ENCODE results near the gene CDKL2. TPM values are rescaled to one million over a fixed set of nuclear protein-coding genes. Genes with fewer than 3 reads are reported as not detected.

Gene CDKL2
- total and polyA plus RNA-seq, 2 of the 4 experiments (the other 2 are of a cell fraction), result 0.09 to 0.18 TPM

DNA sequence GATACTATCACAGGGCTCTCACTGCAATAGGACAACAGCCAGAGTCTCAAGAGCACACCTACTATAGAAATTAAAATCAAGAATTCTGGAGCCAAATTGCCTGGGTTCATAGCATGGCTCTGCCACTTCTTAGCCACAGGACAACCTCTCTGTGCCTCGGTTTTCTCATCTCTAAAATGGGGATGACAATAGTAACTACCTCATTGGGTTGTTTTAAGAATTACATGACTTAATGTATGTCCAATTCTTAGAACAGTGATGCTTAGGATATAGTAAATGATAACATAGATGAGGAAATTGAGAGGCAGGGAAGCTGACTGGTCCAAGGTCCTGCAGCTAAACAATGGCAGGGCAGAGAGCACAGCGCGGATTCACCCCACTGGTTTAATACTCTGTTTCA, 85.5 kb downstream of the CDKL2 start:
- no peaks in the 10 kb centered on the region for H3K4me1 ChIP-seq (ENCODE audit: control insufficient read depth, insufficient read depth, low read length)
- no peaks in the 10 kb centered on the region for H3K36me3 ChIP-seq (ENCODE audit: control insufficient read depth, insufficient read depth, low read length)
- no peak overlapping the region for H4K91ac ChIP-seq (ENCODE audit: insufficient read depth, low read depth, low read length)
- no peak overlapping the region for H3K9ac ChIP-seq (ENCODE audit: low read depth, low read length)
- H3K23ac ChIP-seq (ENCODE audit: low read depth, low read length), result no peak overlapping the region
- H2AK9ac ChIP-seq (replicated peaks; ENCODE audit: low read depth, low read length, poor library complexity), result no peak overlapping the region
- peaks cover 3% of the 10 kb centered on the region; the same call in 1 of the 2 replicates for H3K9me1 ChIP-seq (ENCODE audit: insufficient read depth, low read length)
- H2AFZ ChIP-seq (replicated peaks; ENCODE audit: low read length, poor library complexity), result no peak overlapping the region
- no peak overlapping the region for H2AK5ac ChIP-seq (ENCODE audit: low read depth, low read length)
- H2BK20ac ChIP-seq (ENCODE audit: low read depth, low read length), result no peak overlapping the region
- DNase-seq (no peak), ATAC-seq (ENCODE audit: low read depth) (no peak)
- H3K27ac ChIP-seq (ENCODE audit: insufficient read depth, low read length), result no peak overlapping the region
- ChIA-PET POLR2A (ENCODE audit: unreplicated experiment) (no interaction called here), CTCF (no interaction called here)
- dilution Hi-C loops (cut with HindIII; ENCODE audit: low sequenced_read_pairs, unreplicated experiment), result no loop called here
- H2BK120ac ChIP-seq (ENCODE audit: low read depth, low read length), result no peak overlapping the region
- in situ Hi-C loops (cut with MboI; ENCODE audit: low sequenced_read_pairs), result no loop called here
- H4K20me1 ChIP-seq (ENCODE audit: insufficient read depth, low read length), result no peaks in the 10 kb centered on the region
- H3K18ac ChIP-seq (ENCODE audit: low read depth, low read length), result no peak overlapping the region
- H3K27me3 ChIP-seq (ENCODE audit: control insufficient read depth, insufficient read depth, low read length), result no peaks in the 10 kb centered on the region
- H3K79me1 ChIP-seq (ENCODE audit: low read depth in 1 of 2, low read length in 2 of 2), result no peaks in the 10 kb centered on the region
- no peak overlapping the region for H3K14ac ChIP-seq (replicated peaks; ENCODE audit: low read depth, low read length)
- H3K56ac ChIP-seq (ENCODE audit: extremely low read depth, insufficient read depth, low read length), result no peak overlapping the region
- no peak for TF ChIP-seq POLR2A (IDR thresholded peaks at IDR 0.05; ENCODE audit: low read depth, low read length)
- TF ChIP-seq RCOR1 (IDR thresholded peaks at IDR 0.05; ENCODE audit: insufficient replicate concordance, low read length), result no peak
- TF ChIP-seq MXI1 (IDR thresholded peaks at IDR 0.05; ENCODE audit: borderline replicate concordance, low read depth, low read length), result no peak
- TF ChIP-seq BHLHE40 (IDR thresholded peaks at IDR 0.05; ENCODE audit: low read depth, low read length), result no peak
- TF ChIP-seq MAFK (IDR thresholded peaks at IDR 0.05; ENCODE audit: low read depth, low read length), result no peak
- no peak overlapping the region for H3K4me2 ChIP-seq (ENCODE audit: low read depth, low read length)
- no peak overlapping the region for H4K5ac ChIP-seq (ENCODE audit: low read depth, low read length)
- intact Hi-C loops (cut with micrococcal nuclease), result no loop called here
- no TSS peak for BruUV-seq (replicated peaks)
- no CpG with 5 or more reads among the region's 3 CpGs for WGBS, 2 experiments (ENCODE audit: extremely low coverage in 2 of 2, insufficient read length in 1 of 2)
- no peak overlapping the region for H2BK5ac ChIP-seq (ENCODE audit: low read depth, low read length, poor library complexity, severe bottlenecking)
- H3K4me3 ChIP-seq (ENCODE audit: insufficient read depth, low read depth, low read length), result no peak overlapping the region
- no peak overlapping the region for H3K4ac ChIP-seq (ENCODE audit: low read depth, low read length)
- peaks cover 2% of the 10 kb centered on the region; the same call in 1 of the 2 replicates for H3K9me3 ChIP-seq (ENCODE audit: control insufficient read depth, insufficient read depth, low read length)
- H2BK15ac ChIP-seq (ENCODE audit: low read depth, low read length), result no peak overlapping the region
- H4K8ac ChIP-seq (ENCODE audit: low read depth in 2 of 2, low read length in 2 of 2), result no peak overlapping the region

Data from IMR-90 (cell line).